Chondrocyte (in vitro differentiated cells): ENCODE measurements around the gene KRT31. TPM values are rescaled to one million over a fixed set of nuclear protein-coding genes. Genes with fewer than 3 reads are reported as not detected.

Experiments
- DNase-seq: peaks from one replicate; pipeline ENCODE4 v3.0.0; 2021; ENCODE audit warnings: mixed read lengths, low spot score
- H3K27ac Mint-ChIP-seq: one replicate; pipeline ENCODE4 v1.8.0; 2021; ENCODE audit warnings: mild to moderate bottlenecking, moderate library complexity, mixed read lengths; ENCODE audit not compliant: unreplicated experiment
- H3K27me3 Mint-ChIP-seq: 2 replicates; pipeline ENCODE4 v1.8.0; 2021; ENCODE audit warnings: low read depth, mixed read lengths
- H3K36me3 Mint-ChIP-seq: 2 replicates; pipeline ENCODE4 v1.8.0; 2021; ENCODE audit warnings: low read depth, mixed read lengths
- H3K4me1 Mint-ChIP-seq: 2 replicates; pipeline ENCODE4 v1.8.0; 2021; ENCODE audit warnings: low read depth, mild to moderate bottlenecking, mixed read lengths
- H3K4me3 Mint-ChIP-seq: one replicate; pipeline ENCODE4 v1.8.0; 2021; ENCODE audit warnings: mild to moderate bottlenecking, moderate library complexity, mixed read lengths; ENCODE audit not compliant: unreplicated experiment
- H3K9me3 Mint-ChIP-seq: 2 replicates; pipeline ENCODE4 v1.8.0; 2021; ENCODE audit warnings: low read depth, mixed read lengths
- CTCF ChIP-seq: fragments of 200-600 bp; sonication (generic); IDR thresholded peaks from 2 replicates; pipeline ENCODE4 v1.5.0; 2021; ENCODE audit warnings: antibody characterized with exemption, mild to moderate bottlenecking, moderate library complexity
- total RNA-seq: library from RNA; stranded (reverse); gene quantifications from 3 replicates; pipeline ENCODE4 v1.2.1, GENCODE V29; 2021

KRT31 gene
- total RNA-seq, 1 donor from 2014 or later: not detected

GRCh38 chr17:41440531-41441033 lies 43.2 kb upstream of the KRT31 start, which contains the start of gene KRT38:
KRT38 (minus strand) TSS chr17:41440983; CDS start chr17:41440921, 62 bp downstream.
- Mint-ChIP-seq H3K36me3 (no peaks in the 10 kb centered on the region), H3K27me3 (peaks cover 25% of the 10 kb centered on the region), H3K4me3 (no peak within 1 kb of the TSS), H3K4me1 (no peaks in the 10 kb centered on the region), H3K27ac (no peak within 1 kb of the TSS), H3K9me3 (peaks cover 3% of the 10 kb centered on the region)
- no peak for TF ChIP-seq CTCF
- no peak for DNase-seq

- H3K4me1 Mint-ChIP-seq: no peaks in the 10 kb centered on the region
- no peaks in the 10 kb centered on the region for H3K36me3 Mint-ChIP-seq
- no peak overlapping the region for H3K4me3 Mint-ChIP-seq
- H3K27ac Mint-ChIP-seq: no peak overlapping the region
- H3K27me3 Mint-ChIP-seq: peaks cover 23% of the 10 kb centered on the region
- TF ChIP-seq CTCF: no peak
- DNase-seq: no peak
- peaks cover 3% of the 10 kb centered on the region for H3K9me3 Mint-ChIP-seq
Measured at GRCh38 chr17:41439375-41439774, 42.0 kb upstream of the KRT31 start.

- no peaks in the 10 kb centered on the region for H3K4me1 Mint-ChIP-seq
- no peak overlapping the region for H3K27ac Mint-ChIP-seq
- no peak for TF ChIP-seq CTCF
- no peak overlapping the region for H3K4me3 Mint-ChIP-seq
- H3K36me3 Mint-ChIP-seq: no peaks in the 10 kb centered on the region
- H3K27me3 Mint-ChIP-seq: peaks cover 17% of the 10 kb centered on the region
- no peak for DNase-seq
- no peaks in the 10 kb centered on the region for H3K9me3 Mint-ChIP-seq
Measured at GRCh38 chr17:41437769-41438168, 40.4 kb upstream of the KRT31 start.

GRCh38 chr17:41437254-41437653 lies 39.8 kb upstream of the KRT31 start:
- no peak for DNase-seq
- H3K36me3 Mint-ChIP-seq: no peaks in the 10 kb centered on the region
- peaks cover 14% of the 10 kb centered on the region for H3K27me3 Mint-ChIP-seq
- no peaks in the 10 kb centered on the region for H3K9me3 Mint-ChIP-seq
- H3K4me1 Mint-ChIP-seq: no peaks in the 10 kb centered on the region
- H3K4me3 Mint-ChIP-seq: no peak overlapping the region
- TF ChIP-seq CTCF: no peak
- H3K27ac Mint-ChIP-seq: no peak overlapping the region

- Mint-ChIP-seq H3K27ac (no peak overlapping the region), H3K36me3 (no peaks in the 10 kb centered on the region), H3K27me3 (peaks cover 9% of the 10 kb centered on the region), H3K4me3 (no peak overlapping the region), H3K4me1 (no peaks in the 10 kb centered on the region), H3K9me3 (no peaks in the 10 kb centered on the region)
- no peak for TF ChIP-seq CTCF
- DNase-seq: no peak
Measured at GRCh38 chr17:41434415-41434814, 37.0 kb upstream of the KRT31 start.
